SK-N-SH (cell line): Measurements from ENCODE around the gene MADCAM1.

Experiments used
- CTCF ChIP-seq: fragments of 200-600 bp; sonication (generic); IDR thresholded peaks from 2 replicates; pipeline ENCODE4 v1.6.1; 2017; ENCODE audit warnings: antibody characterized with exemption, mild to moderate bottlenecking, moderate library complexity
- TF ChIP-seq, protein P1 (sequence below): fragments of 150-350 bp; IDR thresholded peaks from 2 replicates; pipeline ENCODE4 v1.6.1; 2017; ENCODE audit warnings: antibody characterized with exemption, low read length, low read depth, borderline replicate concordance

- TF ChIP-seq, protein P1, sequence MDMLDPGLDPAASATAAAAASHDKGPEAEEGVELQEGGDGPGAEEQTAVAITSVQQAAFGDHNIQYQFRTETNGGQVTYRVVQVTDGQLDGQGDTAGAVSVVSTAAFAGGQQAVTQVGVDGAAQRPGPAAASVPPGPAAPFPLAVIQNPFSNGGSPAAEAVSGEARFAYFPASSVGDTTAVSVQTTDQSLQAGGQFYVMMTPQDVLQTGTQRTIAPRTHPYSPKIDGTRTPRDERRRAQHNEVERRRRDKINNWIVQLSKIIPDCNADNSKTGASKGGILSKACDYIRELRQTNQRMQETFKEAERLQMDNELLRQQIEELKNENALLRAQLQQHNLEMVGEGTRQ: no peak
- TF ChIP-seq CTCF: no peak
These were observed 4.2 kb upstream of the MADCAM1 start for GRCh38 chr19:492091-492531.
